ENCODE measurements around the gene WHRN.

- TF ChIP-seq POLR2AphosphoS5 (IDR thresholded peaks at IDR 0.05; ENCODE audit: borderline replicate concordance, low read depth, low read length), result no peak
- TF ChIP-seq EZH2 (IDR thresholded peaks at IDR 0.05), result no peak
Observed at GRCh38 chr9:114432323-114433067, 72.8 kb downstream of the WHRN start.

Data from SK-N-MC (cell line).